Occipital lobe (tissue), 2 donors: ENCODE data around the gene TEAD3. TPM values are rescaled to one million over a fixed set of nuclear protein-coding genes. Genes with fewer than 3 reads are reported as not detected.
"Not testable (repeated sequence)": the region's sequence is repeated elsewhere in the genome, so short reads cannot be mapped to it uniquely, and the experiment has no call there.

ENCODE experiments used
- DNase-seq: peaks from one replicate; lab custom pipeline; 2025; lab: John Stamatoyannopoulos, UW
- total RNA-seq: library from RNA; depleted of rRNA; stranded (reverse); fragments of >200 nt; gene quantifications from one replicate; pipeline ENCODE4 v1.2.3, GENCODE V29; 2014

Gene TEAD3
- 0.16 TPM for total RNA-seq

DNA sequence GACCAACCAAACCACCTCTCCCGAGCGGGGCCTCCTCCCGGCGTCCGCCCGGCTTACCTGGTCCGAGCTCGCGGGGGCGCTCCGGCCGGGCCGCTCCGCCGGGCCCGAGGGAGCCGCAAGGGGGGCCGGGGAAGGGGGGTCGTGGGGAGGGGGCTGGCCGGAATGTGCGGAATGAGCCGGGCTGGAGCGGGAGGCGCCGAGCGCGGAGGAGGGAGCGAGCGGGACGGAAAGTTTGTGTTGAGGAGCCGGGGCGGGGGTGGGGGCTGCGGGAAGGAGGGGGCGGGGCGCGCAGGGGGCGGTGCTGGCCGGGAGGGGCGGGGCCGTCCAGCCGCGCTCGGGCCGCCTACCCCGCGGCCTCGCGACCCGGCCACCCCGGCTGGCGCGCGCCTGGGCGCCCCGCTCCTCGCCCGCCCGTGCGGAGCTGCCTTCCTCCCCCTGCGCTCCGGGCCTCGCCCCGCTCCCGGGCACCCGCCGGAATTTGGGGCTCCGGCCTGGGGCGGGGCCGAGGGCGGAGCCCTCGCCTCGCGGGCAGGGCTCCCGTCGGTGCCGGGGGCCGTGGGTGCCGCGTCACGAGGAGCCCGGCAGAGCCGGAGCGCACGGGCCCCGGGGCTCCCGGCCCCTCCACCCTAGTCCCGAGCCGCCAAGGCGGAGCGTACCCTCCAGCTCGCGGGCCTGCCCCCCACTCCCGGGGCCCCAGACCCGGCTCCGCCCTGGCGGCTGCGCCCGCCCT, at the start of gene TEAD3:
TSS of gene TEAD3 (minus strand) at position 239 of the 730 bp plus-strand sequence.
- DNase-seq: no peak

GRCh38 chr6:35544769-35545361, 48.0 kb upstream of the TEAD3 start:
- DNase-seq: no peak

- no peak for DNase-seq
Observed at GRCh38 chr6:35543459-35544193, 46.7 kb upstream of the TEAD3 start.

DNA sequence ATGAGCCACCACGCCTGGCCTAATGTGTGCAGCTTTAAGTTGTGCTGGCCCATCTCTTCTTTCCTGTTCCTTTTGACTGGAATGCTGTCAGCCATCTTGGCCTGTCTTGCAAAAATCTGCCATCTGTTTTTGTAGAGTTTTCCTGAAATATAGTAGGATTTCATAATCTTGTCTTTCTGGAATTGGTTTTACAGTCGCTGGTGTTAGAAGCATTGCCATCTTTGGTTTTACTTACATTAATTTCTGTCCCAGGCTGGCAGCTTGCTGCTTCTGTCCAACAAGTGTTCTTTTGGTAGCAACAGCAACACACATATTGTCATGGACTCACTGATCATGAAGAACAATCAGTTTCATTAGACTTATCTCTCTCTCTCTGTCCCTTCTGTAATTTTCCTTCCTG, 45.0 kb upstream of the TEAD3 start:
- DNase-seq: no peak

- DNase-seq: no peak
Observed at GRCh38 chr6:35539223-35539622, 42.3 kb upstream of the TEAD3 start.

GRCh38 chr6:35535847-35536246, 39.0 kb upstream of the TEAD3 start:
- DNase-seq: not testable (repeated sequence)

DNA sequence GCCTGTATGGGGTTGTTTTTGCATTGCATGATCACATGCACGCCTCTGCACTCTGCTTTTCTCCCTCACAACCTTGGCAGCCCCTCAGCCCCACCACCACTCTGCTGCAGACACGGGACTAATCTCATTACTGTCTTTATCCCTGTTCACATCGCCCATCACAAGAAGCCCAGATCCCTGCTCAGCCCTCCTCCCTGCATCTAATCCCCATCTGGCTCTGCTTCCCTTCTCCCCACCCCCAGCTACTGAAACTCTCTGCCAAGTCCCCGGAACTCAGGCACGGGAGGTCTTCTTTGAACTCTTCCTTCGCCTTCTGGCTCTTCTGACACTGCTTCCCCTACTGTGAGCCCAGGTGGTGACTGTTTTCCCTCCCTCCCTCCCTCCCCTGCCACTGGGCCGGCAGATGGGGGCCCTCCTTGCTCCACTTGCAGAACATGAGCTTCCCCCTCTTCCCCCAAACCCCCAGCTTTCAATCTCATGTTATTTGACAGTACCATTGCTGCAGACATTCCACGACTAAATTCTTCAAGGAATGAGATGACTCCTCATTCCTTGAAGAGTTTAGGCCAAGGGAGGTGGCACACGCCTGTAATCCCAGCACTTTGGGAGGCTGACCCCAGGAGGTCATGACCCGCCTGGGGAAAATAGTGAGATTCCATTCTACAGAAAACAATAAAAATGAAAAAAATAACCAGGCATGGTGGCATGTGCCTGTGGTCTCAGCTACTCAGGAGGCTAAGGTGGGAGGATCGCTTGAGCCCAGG, 37.7 kb upstream of the TEAD3 start:
- no peak for DNase-seq

- no peak for DNase-seq
Observed at GRCh38 chr6:35533981-35534380, 37.1 kb upstream of the TEAD3 start.

GRCh38 chr6:35532126-35532525, 35.2 kb upstream of the TEAD3 start:
- no peak for DNase-seq

- no peak for DNase-seq
Observed at GRCh38 chr6:35524380-35525020, 27.6 kb upstream of the TEAD3 start.

DNA sequence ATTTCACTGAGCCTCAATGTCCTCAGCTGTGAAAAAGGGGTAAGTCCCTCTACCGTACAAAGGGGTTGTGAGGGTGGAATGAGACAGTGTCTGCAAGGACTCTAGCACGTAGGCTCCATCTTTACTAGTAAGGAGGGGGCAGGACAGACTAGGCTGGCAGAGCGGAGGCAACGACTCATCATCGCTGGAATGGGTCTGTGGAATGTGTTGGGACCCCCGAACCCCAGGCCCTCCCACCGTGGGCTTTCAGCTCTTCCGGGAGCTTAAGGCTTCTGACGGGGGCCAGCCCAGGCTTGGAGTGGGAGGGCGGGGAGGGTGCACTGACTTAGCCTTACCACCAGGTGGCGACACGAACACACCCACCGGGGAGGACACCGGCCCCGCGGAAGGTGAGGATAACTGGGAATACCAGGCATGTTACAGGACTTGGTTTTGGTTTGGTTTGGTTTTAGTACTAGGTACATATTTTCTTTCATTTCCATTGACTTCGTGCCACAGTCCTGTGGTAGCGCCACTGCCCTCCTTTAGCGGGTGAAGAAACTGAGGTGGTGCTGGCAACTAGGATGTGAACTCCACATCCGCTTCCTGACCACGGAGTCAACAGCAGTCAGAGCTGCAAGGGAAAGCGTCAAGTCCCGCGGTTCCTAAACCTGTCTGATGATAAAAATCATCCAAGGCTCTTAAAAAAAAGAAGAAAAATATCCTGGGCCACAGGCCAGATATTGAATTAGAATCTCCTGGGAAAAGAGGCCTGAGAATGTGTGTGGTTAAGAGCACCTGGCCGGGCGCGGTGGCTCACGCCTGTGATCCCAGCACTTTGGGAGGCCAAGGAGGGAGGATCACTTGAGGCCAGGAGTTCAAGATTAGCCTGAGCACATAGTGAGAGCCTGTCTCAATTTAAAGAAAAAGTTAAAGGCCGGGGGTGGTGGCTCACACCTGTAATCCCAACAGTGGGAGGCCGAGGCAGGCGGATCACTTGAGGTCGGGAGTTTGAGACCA, 26.1 kb upstream of the TEAD3 start:
- peak; percentile 37 for DNase-seq

DNA sequence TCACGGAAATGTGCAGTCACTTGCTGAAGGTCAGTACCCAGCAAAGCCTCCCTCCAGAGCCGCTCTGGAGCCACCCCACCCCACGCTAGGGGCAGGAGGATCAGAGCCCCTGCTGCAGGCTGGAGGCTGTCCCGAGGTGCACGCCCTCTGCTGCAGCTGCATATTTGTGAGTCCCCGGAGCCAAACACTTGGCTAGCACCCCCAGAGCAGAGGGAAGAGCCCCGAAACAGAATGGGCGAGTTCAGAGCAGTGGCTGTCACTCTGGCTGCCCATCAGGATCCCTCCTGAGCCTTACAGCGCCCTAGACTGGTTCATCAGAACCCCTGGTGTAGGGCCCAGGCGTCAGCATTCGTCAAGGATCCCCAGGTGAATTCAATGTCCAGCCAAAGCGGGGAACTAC, 25.3 kb upstream of the TEAD3 start:
- no peak for DNase-seq

DNA sequence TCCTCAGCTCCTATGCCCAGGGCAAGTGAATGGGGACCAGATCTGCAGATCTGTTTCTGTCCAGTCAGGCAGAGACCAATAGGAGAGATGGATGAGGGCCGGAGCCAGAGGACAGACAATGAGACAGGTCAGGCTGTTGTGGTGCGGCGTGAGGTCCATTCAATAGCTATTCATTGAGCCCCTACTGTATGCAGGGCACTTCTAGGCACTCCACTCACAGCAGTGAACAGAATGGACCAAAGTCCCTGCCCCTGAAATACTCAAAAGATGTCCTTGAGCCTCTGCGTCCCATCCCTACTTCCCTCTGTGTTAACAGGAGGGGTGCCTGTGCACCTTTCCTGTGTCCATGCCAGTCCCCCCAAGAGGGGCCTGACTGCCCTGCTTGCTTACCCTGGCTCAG, 24.4 kb upstream of the TEAD3 start:
- no peak for DNase-seq

DNA sequence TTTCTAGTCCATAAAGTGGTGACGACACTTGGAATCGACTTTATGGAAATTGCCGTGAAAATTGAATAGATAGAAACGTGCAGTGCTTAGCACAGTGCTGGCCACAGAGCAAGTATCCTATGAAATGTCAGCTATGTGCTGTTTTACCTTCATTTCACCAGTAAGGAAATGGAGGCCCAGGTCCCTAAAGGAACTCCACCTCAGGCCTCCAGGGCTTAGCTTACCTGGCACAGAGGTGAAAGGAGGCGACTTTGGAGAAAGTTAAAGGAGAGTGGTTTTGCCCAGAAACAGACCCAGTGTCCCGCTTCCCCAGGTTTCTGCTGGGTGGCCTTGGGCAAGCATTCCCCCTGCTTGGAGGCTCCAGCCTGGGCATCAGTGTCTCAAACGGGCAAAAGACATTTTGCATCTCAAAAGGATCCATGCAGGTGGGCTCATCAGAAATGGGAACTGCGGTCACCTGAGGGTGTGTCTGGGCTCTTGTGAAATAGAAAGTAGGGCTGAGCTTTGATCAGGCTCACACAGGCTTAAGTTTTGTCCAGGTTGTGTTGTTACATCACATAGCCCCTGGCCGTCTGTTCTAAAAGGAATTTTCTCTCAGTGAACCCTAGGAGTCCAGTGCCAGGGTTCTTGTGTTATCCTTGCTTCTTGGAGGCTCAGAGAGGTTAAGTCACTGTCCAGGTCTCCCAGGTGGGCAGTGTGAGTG, 22.6 kb upstream of the TEAD3 start:
- no peak for DNase-seq

DNA sequence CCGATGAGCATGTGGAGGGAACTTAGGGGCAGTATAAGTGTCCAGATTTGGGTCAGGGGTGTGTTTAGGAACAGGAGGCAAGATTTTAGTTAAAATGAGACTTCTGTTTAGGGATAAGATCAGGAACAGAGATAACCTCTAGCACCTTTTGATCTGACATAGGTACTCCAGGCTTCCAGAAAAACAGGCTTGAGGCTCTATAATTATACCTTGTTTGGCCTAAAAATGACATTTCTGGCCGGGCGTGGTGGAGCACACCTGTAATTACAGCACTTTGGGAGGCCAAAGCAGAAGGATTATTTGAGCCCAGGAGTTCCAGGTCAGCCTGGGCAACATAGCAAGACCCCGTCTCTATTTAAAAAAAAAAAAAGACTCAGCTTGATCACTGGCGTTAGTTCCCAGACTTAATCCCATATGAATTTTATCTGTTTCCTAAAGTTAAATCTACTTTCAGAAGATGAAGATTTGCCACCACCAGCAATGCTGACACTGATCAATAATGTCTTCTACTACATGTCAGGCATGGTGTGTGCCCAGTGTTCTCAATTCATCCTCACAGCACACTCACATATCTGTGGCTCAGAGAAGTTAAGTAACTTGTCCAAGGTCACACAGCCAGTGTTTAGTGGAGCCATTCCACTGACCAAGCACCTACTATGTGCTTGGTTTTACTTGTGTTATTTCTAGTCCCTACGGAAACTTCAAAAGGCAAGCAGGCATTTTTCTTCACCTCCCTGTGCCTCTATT, 21.9 kb upstream of the TEAD3 start:
- no peak for DNase-seq

DNA sequence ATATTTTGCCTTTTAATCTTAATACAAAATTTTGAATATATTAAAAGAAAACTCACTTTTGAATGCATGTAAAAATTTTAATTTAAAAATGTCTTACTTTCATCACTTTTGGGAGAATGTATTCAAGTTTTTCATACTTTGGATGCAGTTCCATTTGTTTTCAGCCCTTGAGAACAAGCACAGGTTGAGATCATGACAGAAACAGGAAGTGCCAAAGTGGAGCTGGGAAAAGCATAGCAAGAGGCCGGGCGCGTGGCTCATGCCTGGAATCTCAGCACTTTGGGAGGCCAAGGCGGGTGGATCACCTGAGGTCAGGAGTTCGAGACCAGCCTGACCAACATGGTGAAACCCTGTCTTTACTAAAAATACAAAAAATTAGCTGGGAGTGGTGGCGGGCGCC, 21.1 kb upstream of the TEAD3 start:
- not testable (repeated sequence) for DNase-seq

GRCh38 chr6:35516712-35517111, 19.8 kb upstream of the TEAD3 start:
- no peak for DNase-seq

- DNase-seq: not testable (repeated sequence)
Observed at GRCh38 chr6:35515939-35516338, 19.1 kb upstream of the TEAD3 start.

DNA sequence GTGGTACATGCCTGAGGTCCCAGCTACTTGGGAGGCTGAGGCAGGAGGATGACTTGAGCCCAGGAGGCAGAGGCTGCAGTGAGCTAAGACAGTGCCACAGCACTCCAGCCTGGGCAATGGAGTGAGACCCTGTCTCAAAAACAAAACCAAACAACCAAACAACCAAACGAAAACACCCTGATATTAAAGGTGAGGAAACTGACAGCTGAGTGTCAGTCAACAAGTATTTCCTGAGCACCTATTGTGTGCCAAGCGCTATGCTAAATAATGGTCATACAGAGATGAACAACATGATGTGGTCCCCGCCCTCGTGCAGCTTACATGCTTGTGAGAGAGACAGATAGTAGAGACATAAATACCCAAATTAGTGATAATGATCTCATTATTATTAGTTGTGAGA, 17.7 kb upstream of the TEAD3 start:
- no peak for DNase-seq
